Frontal cortex (tissue), 4 donors: ENCODE data around the gene CCL13. TPM values are rescaled to one million over a fixed set of nuclear protein-coding genes. Genes with fewer than 3 reads are reported as not detected.

Source experiments
- DNase-seq, 2 donors: peaks; one replicate each; pipeline ENCODE4 v3.0.0; 2012; ENCODE audit warnings: low spot score in 2 of 2
- FAIRE-seq: peaks from 2 replicates; lab custom pipeline; 2012; peaks lifted over from hg19 to GRCh38; lab: Jason Lieb, UNC
- total RNA-seq: library from RNA; depleted of rRNA; stranded (reverse); fragments of >200 nt; gene quantifications from one replicate; pipeline ENCODE4 v1.2.3, GENCODE V29; 2014
- donor health status: control.
- donor health status: control.
- donor health status: control.

Gene CCL13
- total RNA-seq, 1 donor from 2014 or later: 1.2 TPM

- FAIRE-seq (no peak), DNase-seq (no peak)
Observed at GRCh38 chr17:34382621-34383124, 26.4 kb downstream of the CCL13 start.

GRCh38 chr17:34383216-34383615 lies 26.9 kb downstream of the CCL13 start:
- no peak for DNase-seq
- FAIRE-seq: no peak

- no peak for DNase-seq
- no peak for FAIRE-seq
Observed at GRCh38 chr17:34384271-34384670, 28.0 kb downstream of the CCL13 start.

- DNase-seq: no peak
- FAIRE-seq: no peak
Observed at GRCh38 chr17:34384822-34385605, 28.7 kb downstream of the CCL13 start.

GRCh38 chr17:34386343-34386696 lies 30.0 kb downstream of the CCL13 start:
- DNase-seq: no peak
- FAIRE-seq: no peak

GRCh38 chr17:34386697-34387550 lies 30.6 kb downstream of the CCL13 start:
- FAIRE-seq (no peak), DNase-seq (no peak)

- DNase-seq (no peak), FAIRE-seq (no peak)
Observed at GRCh38 chr17:34387566-34387965, 31.3 kb downstream of the CCL13 start.

- FAIRE-seq (no peak), DNase-seq (no peak)
Observed at GRCh38 chr17:34389126-34389750, 33.0 kb downstream of the CCL13 start.

- FAIRE-seq (no peak), DNase-seq (no peak)
Observed at GRCh38 chr17:34390649-34391048, 34.4 kb downstream of the CCL13 start.

- DNase-seq: no peak
- FAIRE-seq: no peak
Observed at GRCh38 chr17:34391241-34391640, 35.0 kb downstream of the CCL13 start.

GRCh38 chr17:34393401-34393800 lies 37.1 kb downstream of the CCL13 start:
- DNase-seq (no peak), FAIRE-seq (no peak)

GRCh38 chr17:34397265-34397664 lies 41.0 kb downstream of the CCL13 start:
- DNase-seq: no peak
- no peak for FAIRE-seq

GRCh38 chr17:34398990-34399389 lies 42.7 kb downstream of the CCL13 start:
- FAIRE-seq: no peak
- no peak for DNase-seq

- DNase-seq: no peak
- no peak for FAIRE-seq
Observed at GRCh38 chr17:34399725-34400124, 43.4 kb downstream of the CCL13 start.

GRCh38 chr17:34400301-34400931 lies 44.1 kb downstream of the CCL13 start:
- DNase-seq (no peak), FAIRE-seq (no peak)

GRCh38 chr17:34401165-34401564 lies 44.9 kb downstream of the CCL13 start:
- DNase-seq: no peak
- FAIRE-seq: no peak

- DNase-seq: no peak
- FAIRE-seq: no peak
Observed at GRCh38 chr17:34403006-34403405, 46.7 kb downstream of the CCL13 start.

- FAIRE-seq (no peak), DNase-seq (no peak)
Observed at GRCh38 chr17:34406226-34406625, 49.9 kb downstream of the CCL13 start.
